ENCODE measurements around the gene LCNL1.

The LCNL1 gene

GRCh38 chr9:137009217-137009616, 26.4 kb downstream of the LCNL1 start:
- no peak for DNase-seq (ENCODE audit: low read depth in 2 of 3, low spot score in 1 of 3)

DNA sequence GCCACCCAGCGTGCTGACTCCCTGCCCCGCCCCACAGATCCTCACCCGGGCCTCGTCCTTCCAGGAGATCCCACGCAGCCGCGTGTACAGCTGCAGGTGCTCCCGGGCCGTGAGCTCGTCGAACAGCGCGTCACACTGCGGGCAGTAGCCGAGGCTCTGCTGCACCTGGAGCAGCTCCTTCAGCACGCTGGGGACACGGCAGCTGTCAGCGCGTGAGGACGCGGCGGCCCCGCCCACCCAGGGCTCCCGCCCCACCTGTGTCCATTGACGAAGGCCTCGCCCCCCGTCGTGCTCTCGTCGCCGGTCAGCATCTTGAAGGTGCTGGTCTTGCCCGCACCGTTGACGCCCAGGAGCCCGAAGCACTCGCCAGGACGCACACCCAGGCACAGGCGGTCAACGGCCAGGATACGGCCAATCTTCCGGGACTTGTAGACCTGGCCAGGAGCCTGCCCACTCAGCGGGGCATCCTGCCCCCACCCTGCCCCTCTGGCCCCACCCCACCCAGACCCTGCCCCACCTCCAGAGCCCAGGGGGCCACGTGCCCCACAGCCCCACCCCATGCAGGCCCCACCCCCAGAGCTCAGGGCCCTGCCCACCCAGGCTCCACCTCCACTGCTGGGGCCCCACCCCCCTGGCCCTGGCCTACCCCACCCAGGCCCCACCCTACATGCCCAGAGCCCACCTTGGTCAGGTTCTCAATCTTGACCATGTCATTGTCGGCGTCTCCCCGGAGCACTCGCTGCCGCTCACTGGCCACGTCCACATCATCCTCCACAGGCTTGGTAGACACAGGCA, 27.3 kb downstream of the LCNL1 start:
- DNase-seq (ENCODE audit: low read depth in 2 of 3, low spot score in 1 of 3): no peak

DNA sequence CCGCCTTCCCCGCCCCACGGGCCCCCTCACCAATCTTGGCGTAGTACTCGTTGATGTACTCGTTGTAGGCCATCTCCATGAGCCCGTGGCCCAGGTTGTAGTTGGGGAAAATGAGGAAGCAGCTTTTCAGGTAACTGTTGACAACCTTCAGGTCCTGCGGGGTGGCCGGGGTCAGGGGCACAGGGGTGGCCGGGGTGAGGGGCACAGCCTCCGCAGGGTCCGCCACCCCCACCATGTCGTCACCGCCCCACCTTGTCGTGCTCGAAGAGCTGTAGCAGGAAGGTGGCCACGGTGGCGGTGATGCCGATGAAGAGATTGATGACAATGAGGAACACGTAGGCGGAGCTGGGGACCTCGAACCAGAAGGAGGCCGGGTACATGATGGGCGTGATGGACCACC, 28.4 kb downstream of the LCNL1 start:
- DNase-seq (ENCODE audit: low read depth in 2 of 3, low spot score in 1 of 3): no peak

GRCh38 chr9:137011907-137012675, 29.3 kb downstream of the LCNL1 start:
- DNase-seq (ENCODE audit: low read depth in 2 of 3, low spot score in 1 of 3): no peak

GRCh38 chr9:137012694-137013570, 30.1 kb downstream of the LCNL1 start:
- DNase-seq (ENCODE audit: low read depth in 2 of 3, low spot score in 1 of 3): no peak

DNA sequence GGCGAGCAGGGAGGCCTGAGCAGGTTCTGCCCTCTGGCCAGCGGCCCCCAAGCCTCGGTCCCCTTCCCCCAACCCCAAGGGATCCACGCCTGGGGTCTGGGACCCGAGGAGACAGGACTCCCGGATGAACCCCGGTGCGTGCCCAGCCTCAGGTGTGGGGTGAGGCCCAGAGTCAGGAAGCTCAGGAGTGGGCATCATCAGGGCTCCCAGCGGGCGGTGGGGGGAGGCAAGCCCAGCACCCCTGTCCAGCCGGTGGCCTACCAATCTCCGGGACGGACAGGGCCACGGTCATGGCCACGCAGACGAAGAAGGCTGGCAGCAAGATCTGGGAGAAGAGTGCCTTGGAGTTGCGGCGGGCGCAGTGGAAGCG, 30.8 kb downstream of the LCNL1 start:
- no peak for DNase-seq (ENCODE audit: low read depth in 2 of 3, low spot score in 1 of 3)

- no peak for DNase-seq (ENCODE audit: low read depth in 2 of 3, low spot score in 1 of 3)
Observed at GRCh38 chr9:137014166-137014565, 31.4 kb downstream of the LCNL1 start.

DNA sequence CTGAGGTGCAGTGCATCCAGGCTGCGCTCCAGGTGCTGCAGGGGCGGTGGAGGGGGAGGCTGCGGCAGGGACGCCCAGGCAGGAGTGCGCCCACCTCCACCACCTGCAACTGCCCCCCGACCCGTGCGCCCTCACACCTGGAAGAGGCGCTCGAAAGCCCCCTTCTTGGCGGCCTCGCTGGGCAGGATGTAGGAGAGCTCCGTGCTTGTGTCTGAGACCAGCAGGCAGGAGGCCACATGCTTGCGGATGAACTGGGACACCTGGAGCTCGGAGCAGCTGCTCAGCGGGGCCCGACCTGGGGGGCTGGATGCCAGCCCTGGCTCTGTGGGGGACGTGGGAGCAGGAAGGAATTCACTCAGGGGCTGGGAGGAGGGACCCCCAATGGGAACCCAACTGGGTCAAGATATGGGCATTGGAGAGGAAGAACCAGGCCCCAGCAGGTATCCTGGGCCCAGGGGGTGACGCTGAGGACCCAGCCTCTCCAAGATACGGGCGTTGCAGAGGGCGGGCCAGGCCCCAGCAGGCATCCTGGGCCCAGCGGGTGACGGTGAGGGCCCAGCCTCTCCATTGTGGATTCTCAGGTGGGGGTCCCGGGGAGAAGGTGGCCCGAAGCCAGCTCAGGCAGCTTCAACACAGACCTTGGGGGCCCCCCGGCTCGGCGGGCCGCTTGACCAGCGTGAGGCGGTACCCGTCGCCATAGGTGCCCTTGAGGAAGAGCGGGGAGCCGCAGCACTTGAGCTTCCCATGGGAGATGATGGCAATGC, 32.2 kb downstream of the LCNL1 start:
- DNase-seq (ENCODE audit: low read depth in 2 of 3, low spot score in 1 of 3): no peak

DNA sequence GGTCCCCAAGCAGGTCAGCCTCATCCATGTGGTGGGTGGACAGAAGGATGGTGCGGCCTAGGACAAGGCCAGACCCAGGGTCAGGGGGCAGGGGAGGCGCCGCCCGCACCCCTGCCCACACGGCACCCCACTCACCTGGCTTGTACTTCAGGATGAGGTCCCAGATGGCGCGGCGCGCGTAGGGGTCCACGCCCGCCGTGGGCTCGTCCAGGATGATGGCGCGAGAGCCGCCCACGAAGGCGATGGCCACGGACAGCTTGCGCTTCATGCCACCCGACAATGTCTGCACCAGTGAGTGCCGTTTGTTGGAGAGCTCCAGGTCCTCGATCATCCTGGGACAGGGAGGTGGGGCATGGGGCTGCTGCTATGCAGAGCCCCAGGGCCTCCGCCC, 32.7 kb downstream of the LCNL1 start:
- DNase-seq (ENCODE audit: low read depth in 2 of 3, low spot score in 1 of 3): no peak

DNA sequence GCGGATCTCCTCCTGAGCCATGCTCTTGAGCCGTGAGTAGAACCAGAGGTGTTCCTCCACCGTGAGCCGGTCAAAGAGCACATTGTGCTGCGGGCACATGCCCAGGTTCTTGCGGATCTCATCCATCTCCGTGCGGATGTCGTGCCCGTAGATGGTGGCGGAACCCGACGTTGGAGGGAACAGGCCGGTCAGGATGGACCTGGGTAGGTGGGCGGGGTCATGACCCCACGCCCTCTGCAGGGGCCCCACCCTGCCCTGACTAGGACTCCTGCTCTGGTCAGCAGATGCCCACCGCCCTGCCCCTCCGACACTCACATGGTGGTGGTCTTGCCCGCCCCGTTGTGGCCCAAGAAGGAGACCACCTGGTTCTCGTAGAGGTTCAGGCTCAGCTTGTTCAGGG, 33.2 kb downstream of the LCNL1 start:
- no peak for DNase-seq (ENCODE audit: low read depth in 2 of 3, low spot score in 1 of 3)

- DNase-seq (ENCODE audit: low read depth in 2 of 3, low spot score in 1 of 3): no peak
Observed at GRCh38 chr9:137016436-137016835, 33.6 kb downstream of the LCNL1 start.

DNA sequence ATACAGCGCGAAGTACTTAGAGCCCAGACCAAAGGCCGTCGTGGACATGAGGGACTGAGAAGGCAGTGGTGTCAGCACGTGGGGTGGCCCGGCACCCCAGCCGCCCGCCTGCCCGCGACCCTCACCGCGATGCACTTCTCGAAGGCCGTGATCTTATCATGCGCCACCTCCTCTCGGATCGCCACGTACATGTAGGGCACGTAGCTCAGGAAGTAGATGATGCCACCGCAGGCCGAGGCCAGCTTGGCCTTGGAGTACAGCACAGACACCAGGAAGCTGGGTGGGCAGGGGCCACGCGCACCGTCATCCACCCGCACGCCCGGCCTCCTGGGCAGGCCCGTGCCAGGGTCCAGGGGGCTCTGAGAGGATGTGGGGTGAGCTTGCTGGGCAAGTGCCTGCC, 34.3 kb downstream of the LCNL1 start:
- DNase-seq (ENCODE audit: low read depth in 2 of 3, low spot score in 1 of 3): no peak

GRCh38 chr9:137017791-137018497, 35.2 kb downstream of the LCNL1 start:
- no peak for DNase-seq (ENCODE audit: low read depth in 2 of 3, low spot score in 1 of 3)

- DNase-seq (ENCODE audit: low read depth in 2 of 3, low spot score in 1 of 3): no peak
Observed at GRCh38 chr9:137018761-137019559, 36.2 kb downstream of the LCNL1 start.

DNA sequence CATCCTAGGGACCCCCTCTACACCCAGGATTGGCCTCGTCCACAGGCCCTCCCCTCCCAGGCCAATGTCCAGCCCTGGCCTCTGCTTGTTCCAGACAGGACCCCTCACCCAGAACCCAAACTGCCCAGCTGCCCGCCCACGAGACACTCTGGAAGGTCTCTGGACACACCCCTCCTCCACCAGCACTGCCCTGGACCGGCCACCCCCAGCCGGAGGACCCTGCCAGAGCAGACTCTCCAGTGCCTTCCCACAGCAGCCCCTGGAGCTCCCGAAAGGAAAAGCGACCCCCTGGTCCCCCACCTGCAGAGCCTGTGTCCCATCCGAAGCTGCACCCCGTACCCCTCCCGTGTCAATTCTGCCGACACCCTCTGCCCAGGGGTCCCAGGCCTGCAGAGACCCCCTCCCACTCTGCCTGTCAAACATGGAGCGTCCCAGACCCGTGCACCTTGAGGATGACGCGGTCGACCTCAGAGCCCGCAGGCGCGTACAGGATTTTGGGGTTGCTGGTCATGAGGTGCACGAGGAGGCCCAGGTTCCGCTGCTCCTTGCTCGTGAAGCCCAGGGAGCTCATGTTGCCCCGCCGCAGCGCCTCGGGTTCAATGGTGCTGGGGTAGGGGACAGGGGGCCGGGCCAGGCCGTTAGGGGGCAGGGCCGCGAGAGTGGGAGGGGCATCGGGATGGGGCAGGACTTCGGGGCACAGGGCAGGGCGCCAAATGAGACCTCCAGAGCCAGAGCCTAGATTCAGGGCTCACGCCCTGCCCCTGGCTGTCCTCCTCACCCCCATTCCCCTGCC, 37.3 kb downstream of the LCNL1 start:
- no peak for DNase-seq (ENCODE audit: low read depth in 2 of 3, low spot score in 1 of 3)

GRCh38 chr9:137020771-137021567, 38.2 kb downstream of the LCNL1 start:
- DNase-seq (ENCODE audit: low read depth in 2 of 3, low spot score in 1 of 3): no peak

DNA sequence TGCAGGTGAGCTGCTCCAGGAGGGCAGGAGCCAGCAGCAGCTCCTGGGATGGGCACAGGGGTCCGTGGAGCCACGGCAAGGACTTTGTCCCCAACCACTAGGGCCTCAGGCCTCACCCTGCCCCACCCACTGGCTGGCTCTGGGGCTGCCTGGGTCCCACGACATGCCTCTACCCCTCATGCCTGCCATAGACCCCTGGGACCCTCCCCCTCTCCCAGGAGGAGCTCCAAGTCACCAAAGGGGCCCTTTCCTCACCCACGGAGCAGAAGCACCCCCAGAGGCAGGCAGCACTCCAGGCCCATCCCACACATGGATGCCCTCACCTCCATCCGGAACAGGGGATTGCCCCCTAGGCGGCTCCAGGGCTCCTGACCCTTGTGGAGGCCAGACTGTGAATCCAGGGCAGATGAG, 38.8 kb downstream of the LCNL1 start:
- no peak for DNase-seq (ENCODE audit: low read depth in 2 of 3, low spot score in 1 of 3)

Data from stimulated activated CD4-positive, alpha-beta T cell treated with anti-CD3 and anti-CD28 coated beads, Interleukin-12 subunit alpha, Interleukin-12 subunit beta, amount 100 ng/mL, for 48 hours (primary cell).